Heart left ventricle (tissue), 13 donors: ENCODE data around the gene ZNF670.

Experiments
- POLR2A ChIP-seq, 2 donors: fragments of 450-650 bp; IDR thresholded peaks; one replicate each; pipeline ENCODE4 v1.6.1; 2017; ENCODE audit warnings: antibody characterized with exemption in 2 of 2, mild to moderate bottlenecking in 2 of 2, moderate library complexity in 2 of 2
- TF ChIP-seq, protein P1 (sequence below), 12 donors: fragments of 200-600 bp; sonication (generic) in 4 of 12; IDR thresholded peaks; one replicate each; pipeline versions ENCODE4 v1.5.0 to v1.8.0; 2018 to 2022; ENCODE audit warnings: antibody characterized with exemption in 12 of 12, mild to moderate bottlenecking in 5 of 12
- donor health status: ischemic (EF 13 %, LVEDD 7.1; RV severe dilation, severe dysfunction).
- donor health status: DM: no; HTN: yes; CAD: no.
- donor health status: DM: no; HTN: no; CAD: no.
- donor health status: ischemic (EF 25% LVEDD 6.9; RV normal size, moderate dysfunction).
- donor health status: ischemic (EF 25% LVEDD 5.7; RV mildly dilated, moderate dysfunction).
- donor health status: ischemic (EF 35%, LVEDD 5.7; RV mildly dilated, moderate dysfunction).
- donor health status: nonischemic (EF 11% LVEDD 7.7; RV severe dilation, severe dysfunction).
- donor health status: DM: yes; HTN: yes; CAD: no.
- donor health status: PGD.
- donor health status: ischemic (EF 29% LVEDD 5.4; RV normal size, mild dysfunction).
- donor health status: nonischemic (EF 23%, LVEDD 6.1; RV moderate dilation, normal function).

DNA sequence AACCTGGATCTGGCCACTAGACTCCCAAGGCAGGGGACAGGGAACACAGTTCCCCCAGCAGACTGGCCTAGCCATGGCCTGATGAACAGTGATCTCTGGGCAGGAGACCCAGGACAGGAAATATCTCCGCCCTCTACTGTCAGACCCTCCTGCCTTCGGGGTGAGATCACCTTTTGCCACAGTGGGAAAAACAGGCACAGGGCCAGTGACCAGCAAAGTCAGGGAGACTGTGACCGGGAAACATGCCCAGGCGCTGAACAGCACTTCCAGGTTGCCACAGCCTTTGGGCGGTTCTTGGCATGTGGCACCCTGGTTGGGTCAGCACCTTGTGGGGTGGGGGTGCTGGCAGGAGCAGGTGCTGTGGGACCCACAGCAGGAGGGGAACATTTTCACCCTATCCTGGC lies 34.5 kb upstream of the ZNF670 start:
- TF ChIP-seq POLR2A (IDR thresholded peaks at IDR 0.05), result no peak
- TF ChIP-seq, protein P1, sequence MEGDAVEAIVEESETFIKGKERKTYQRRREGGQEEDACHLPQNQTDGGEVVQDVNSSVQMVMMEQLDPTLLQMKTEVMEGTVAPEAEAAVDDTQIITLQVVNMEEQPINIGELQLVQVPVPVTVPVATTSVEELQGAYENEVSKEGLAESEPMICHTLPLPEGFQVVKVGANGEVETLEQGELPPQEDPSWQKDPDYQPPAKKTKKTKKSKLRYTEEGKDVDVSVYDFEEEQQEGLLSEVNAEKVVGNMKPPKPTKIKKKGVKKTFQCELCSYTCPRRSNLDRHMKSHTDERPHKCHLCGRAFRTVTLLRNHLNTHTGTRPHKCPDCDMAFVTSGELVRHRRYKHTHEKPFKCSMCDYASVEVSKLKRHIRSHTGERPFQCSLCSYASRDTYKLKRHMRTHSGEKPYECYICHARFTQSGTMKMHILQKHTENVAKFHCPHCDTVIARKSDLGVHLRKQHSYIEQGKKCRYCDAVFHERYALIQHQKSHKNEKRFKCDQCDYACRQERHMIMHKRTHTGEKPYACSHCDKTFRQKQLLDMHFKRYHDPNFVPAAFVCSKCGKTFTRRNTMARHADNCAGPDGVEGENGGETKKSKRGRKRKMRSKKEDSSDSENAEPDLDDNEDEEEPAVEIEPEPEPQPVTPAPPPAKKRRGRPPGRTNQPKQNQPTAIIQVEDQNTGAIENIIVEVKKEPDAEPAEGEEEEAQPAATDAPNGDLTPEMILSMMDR (IDR thresholded peaks at IDR 0.05), result no peak
